Measurements from ENCODE around the gene UBE2V1.
"Not testable (repeated sequence)": the region's sequence is repeated elsewhere in the genome, so short reads cannot be mapped to it uniquely, and the experiment has no call there.

The UBE2V1 gene

DNA sequence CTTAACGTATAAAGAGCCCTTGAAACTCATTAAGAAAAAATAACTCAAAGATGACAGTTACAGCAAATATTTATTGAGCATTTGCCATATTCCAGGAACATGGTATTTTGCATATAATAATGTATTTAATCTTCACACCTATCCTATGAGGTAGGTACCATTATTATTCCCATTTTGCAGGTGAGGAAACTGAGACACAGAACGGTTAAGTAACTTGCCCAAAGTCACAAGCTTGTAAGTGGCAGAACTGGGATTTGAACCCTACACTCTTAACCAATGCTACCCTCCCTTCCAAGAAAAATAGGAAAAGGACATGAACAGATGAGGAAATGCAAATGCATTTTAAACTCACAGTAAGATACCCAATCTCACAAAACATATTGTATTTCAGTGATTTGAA, 5.3 kb upstream of the UBE2V1 start:
- no peak for DNase-seq

- no peak for DNase-seq
Observed at GRCh38 chr20:50116368-50116999, 3.5 kb upstream of the UBE2V1 start.

DNA sequence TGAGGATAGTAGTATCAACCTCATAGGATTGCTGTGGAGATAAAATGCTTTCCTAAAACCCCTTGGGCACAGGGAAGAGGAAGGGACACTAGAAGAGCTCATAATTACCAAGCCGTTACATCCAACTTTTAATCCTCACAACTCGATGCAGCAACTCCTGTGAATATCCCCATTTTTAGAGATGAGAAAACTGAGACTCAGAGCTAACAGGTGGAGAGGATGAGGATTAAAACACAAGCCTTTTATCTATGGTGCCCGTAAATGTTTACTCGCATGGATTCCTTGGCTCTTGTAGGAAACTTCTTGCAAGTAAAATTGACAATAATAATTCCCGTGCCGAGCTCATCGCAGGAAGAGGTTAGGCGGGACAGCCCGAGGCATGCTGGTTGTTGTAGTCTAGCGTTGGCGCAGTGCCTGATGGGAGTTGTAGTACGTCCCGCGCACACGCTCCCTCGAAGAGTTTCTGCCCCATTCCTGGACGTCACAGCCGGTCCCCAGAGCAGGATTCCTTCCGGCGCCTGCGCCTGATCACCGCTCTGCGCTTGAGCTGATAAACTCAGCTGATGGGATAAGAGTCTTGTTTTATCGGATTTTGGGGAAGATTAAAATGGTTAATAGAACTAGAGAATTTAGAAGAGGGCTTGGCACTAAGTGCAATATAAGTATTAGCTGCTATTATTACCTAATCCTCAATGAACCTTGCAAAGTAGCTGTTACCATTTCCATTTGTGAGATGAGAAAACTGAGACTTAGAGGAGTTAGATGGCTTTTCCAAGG, 2.8 kb upstream of the UBE2V1 start:
- DNase-seq: peak; percentile 74

- DNase-seq: no peak
Observed at GRCh38 chr20:50115041-50115512, 2.1 kb upstream of the UBE2V1 start.

DNA sequence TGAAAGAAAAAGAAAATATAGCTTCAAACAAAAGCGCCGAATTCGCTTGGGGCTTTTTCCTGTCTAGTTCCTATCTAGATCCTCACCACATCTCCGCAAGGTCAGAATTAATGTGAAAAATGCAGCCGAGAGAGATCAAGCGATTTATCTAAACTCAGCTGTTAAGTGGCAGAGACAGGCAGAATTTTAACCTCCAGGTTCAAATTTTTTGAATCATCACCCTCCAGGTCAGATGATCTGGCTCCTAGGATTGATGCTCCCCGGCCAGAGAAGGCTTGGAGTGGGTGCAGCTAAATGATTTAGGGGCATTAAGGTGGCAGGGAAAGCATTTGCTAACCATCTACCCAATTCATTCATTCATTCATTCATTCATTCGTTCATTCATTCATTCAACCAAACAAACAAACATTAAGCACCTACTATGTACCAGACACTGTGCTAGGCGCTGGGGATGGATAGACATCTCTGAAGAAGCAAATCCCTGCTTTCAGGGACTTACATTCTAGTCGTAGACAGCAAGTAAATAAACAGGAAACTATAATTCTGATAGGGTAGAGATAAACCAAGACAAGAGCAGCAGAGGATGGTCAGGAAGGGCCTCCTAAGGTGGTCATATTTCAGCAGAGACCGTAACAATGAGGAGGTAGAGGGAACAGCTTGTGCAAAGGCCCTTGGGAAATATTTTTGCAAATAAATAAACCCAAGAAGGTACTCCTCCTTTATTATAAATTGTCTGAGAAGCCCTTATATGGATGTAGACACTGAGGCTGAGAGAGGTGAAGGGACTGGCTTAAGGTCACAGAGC, 672 bp upstream of the UBE2V1 start:
- no peak for DNase-seq

DNA sequence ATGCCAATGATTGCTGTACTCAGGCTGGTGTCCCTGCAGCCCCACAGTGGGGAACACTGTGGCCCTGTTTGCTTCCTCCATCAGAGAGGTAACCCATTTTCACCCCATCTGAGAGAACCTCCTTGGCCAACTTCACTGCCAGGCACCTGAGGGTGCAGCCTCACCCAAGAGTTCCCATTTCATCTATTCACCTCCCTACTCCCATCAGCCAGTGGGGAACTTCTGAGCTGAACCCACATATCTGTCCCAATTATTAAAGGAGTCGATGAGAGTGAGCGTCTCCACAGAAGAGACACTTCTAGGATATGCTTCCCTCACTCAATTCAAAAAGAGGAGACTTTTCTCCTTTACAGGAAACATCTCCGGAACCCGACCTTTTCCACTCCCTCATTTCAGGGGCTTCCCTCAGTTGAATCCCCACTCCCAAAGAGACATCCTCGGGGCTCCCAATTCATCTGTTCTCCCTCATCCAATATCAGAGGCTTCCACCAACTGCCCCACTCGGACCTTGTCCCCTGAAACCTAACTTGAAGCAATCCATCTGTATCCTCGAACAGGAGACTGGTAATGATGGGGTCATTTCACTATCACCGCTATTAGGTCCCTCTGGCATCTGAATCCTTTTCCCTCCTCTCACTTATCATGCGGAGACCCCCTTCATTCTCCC, 988 bp downstream of the UBE2V1 start:
- DNase-seq: no peak

DNA sequence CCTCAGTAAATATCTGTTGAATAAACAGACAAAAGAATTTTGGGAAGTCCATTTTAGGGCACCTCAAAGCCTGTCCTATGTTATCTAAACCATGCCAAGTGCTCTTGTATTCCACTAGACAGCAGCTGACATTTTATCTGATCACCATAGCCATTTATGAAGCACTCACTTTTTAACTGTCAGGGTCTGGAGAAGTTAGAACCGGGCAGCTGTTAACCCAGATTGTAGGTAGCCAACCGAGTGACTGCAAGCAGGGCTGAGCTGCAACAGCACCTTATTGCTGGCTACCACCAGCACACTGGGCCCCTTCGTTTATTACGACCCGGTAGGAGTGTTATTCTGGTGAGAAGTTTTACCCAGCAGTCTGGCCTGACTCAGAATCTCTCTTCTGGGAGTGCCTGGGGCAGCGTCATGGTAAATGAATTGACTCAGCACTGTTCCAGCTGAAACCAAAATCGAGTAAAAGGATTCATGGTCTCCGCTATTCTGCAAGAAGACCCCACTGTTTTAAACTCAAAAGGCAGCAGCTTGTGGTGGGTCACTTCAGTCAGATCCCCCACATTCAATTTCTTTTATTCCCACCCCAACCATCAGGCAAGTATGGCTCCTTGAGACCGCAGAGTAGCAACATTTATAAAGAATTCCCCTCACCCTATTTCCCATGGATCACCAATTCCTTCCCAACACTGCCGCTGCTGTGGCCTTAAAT, 1.7 kb downstream of the UBE2V1 start:
- DNase-seq: no peak

- DNase-seq: no peak
Observed at GRCh38 chr20:50110141-50111047, 2.6 kb downstream of the UBE2V1 start.

GRCh38 chr20:50108556-50109235, 4.3 kb downstream of the UBE2V1 start:
- no peak for DNase-seq

DNA sequence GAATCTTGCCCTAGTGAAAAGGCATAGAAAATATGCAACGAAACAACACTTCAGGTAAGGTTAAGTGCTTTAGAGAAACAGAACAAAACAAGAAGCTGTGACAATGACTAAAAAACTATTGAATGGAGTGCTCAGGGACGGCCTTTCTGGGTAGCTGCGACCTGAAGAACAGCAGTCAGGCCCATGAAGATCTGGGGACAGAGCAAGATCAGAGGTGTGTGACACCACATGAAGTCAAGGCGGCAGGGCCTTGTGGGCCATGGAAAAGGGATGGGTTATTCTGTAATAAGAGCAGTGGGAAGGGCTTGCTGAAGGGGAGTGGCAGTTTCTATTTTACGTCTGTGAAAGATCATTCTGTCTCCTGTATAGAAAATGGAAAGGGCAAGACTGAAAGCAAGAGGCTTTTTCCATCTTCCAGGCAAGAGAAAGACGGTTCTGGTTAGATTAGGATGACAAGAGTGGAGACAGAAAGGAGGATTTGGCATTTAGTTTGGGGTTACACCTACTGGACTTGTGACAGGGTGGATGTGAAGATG, 5.1 kb downstream of the UBE2V1 start:
- no peak for DNase-seq

GRCh38 chr20:50107086-50107660, 5.8 kb downstream of the UBE2V1 start:
- DNase-seq: no peak

GRCh38 chr20:50106669-50107068, 6.3 kb downstream of the UBE2V1 start:
- not testable (repeated sequence) for DNase-seq

- not testable (repeated sequence) for DNase-seq
Observed at GRCh38 chr20:50103464-50104107, 9.4 kb downstream of the UBE2V1 start.

DNA sequence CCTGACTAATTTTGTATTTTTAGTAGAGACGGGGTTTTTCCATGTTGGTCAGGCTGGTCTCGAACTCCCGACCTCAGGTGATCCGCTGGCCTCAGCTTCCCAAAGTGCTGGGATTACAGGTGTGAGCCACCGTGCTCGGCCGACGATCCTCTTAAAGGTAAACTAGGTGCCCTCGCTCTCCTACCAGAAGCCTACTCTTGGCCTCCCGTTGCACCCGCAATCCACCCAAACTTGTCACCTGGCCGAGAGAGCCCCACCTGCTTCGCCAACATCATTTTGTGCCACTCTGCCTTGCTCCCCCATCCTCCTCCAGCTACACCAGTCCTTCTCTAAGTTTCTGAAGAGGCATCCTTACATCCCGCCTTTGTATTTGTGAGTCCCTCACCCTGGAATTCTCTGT, 10.4 kb downstream of the UBE2V1 start:
- not testable (repeated sequence) for DNase-seq

GRCh38 chr20:50101887-50102286, 11.1 kb downstream of the UBE2V1 start:
- no peak for DNase-seq

DNA sequence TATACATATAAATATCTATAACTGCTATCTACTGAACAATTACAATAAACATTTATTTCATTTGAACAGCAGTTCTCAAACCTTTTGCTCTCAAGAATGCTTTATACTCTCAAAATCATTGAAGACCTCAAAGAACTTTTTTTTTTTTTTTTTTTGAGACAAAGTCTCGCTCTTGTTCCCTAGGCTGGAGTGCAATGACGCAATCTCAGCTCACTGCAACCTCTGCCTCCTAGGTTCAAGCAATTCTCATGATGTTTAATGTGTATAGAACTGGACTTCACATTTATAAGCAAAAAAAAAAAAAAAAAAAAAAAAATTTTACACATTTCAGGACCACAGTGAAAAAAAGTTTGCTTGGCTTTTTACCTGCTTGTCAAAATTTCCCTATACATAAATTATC, 11.7 kb downstream of the UBE2V1 start:
- DNase-seq: no peak

GRCh38 chr20:50100552-50100951, 12.4 kb downstream of the UBE2V1 start:
- no peak for DNase-seq

GRCh38 chr20:50099565-50099991, 13.4 kb downstream of the UBE2V1 start:
- DNase-seq: no peak

- DNase-seq: no peak
Observed at GRCh38 chr20:50099113-50099512, 13.8 kb downstream of the UBE2V1 start.
